Measurements from ENCODE around the gene COMMD1.

- no peak for TF ChIP-seq CTCF (IDR thresholded peaks at IDR 0.05)
- no peak for TF ChIP-seq POLR2A (IDR thresholded peaks at IDR 0.05)
- no peak for TF ChIP-seq POLR2AphosphoS5 (IDR thresholded peaks at IDR 0.05)
- no peak for TF ChIP-seq EP300 (IDR thresholded peaks at IDR 0.05)
Observed at GRCh38 chr2:61961231-61961901, 55.9 kb downstream of the COMMD1 start.

Data from gastroesophageal sphincter (tissue), 3 donors.